Endothelial cell of umbilical vein (primary cell): ENCODE results near the gene TMEM181. TPM values are rescaled to one million over a fixed set of nuclear protein-coding genes. Genes with fewer than 3 reads are reported as not detected.
A peak's percentile ranks its signal among the peaks of the same experiment; 100 is the strongest.
"Not testable (repeated sequence)": the region's sequence is repeated elsewhere in the genome, so short reads cannot be mapped to it uniquely, and the experiment has no call there.

Experiments
- BruUV-seq: library from RNA; stranded (reverse); fragments of 400-500 nt; replicated peaks from 2 replicates; lab custom pipeline; 2021; lab: Mats Ljungman, UMichigan
- CTCF ChIA-PET: fragments of 300-600, 350-600 bp; sonication (Branson Sonifier 250); formaldehyde crosslinking; loops from one replicate; lab custom pipeline; 2021; ENCODE audit warnings: antibody characterized with exemption, inconsistent platforms; lab: Charles Lee
- POLR2A ChIA-PET: fragments of 300-600, 350-600 bp; sonication (Branson Sonifier 250); formaldehyde crosslinking; loops from one replicate; lab custom pipeline; 2021; ENCODE audit warnings: antibody characterized with exemption, inconsistent platforms; lab: Charles Lee
- DNase-seq: peaks from one replicate; pipeline ENCODE4 v3.0.0-alpha.2; 2011; ENCODE audit warnings: low read depth, low spot score
- FAIRE-seq: peaks from 2 replicates; lab custom pipeline; 2011; peaks lifted over from hg19 to GRCh38; lab: Jason Lieb, UNC
- H2AFZ ChIP-seq: 2 replicates; pipeline ENCODE4 v1.6.0; 2012; ENCODE audit warnings: low read depth, low read length, control low read depth, inconsistent platforms
- H3K27ac ChIP-seq: 2 replicates; pipeline ENCODE4 v1.5.1; 2011; ENCODE audit warnings: low read depth, mild to moderate bottlenecking, control low read depth, low read length, moderate library complexity; ENCODE audit not compliant: insufficient read depth
- H3K27me3 ChIP-seq, 2 experiments: 2 replicates each; pipeline versions ENCODE4 v1.6.0 to v1.6.1; 2011; ENCODE audit warnings: low read length in 2 of 2, mixed read lengths in 1 of 2; ENCODE audit not compliant: control insufficient read depth in 2 of 2, insufficient read depth in 2 of 2
- H3K36me3 ChIP-seq, 2 experiments: 2 replicates in 1 of 2; 3 replicates in 1 of 2; pipeline ENCODE4 v1.5.1; 2011; ENCODE audit warnings: low read length in 2 of 2, mild to moderate bottlenecking in 1 of 2, moderate library complexity in 1 of 2; ENCODE audit not compliant: control insufficient read depth in 2 of 2, insufficient read depth in 2 of 2; ENCODE audit errors: extremely low read depth in 1 of 2
- H3K4me1 ChIP-seq: 3 replicates; pipeline ENCODE4 v1.5.1; 2011; ENCODE audit warnings: mild to moderate bottlenecking, low read length; ENCODE audit not compliant: control insufficient read depth, insufficient read depth; ENCODE audit errors: extremely low read depth
- H3K4me2 ChIP-seq: 2 replicates; pipeline ENCODE4 v1.6.1; 2011; ENCODE audit warnings: low read length, control low read depth, mixed read lengths; ENCODE audit not compliant: insufficient read depth
- H3K4me3 ChIP-seq, 3 experiments: fragments of 200-600 bp in 1 of 3; sonication (generic), shearing (Covaris generic) in 1 of 3; replicated peaks in 1 of 3; 2 replicates each; pipeline ENCODE4 v1.5.1; 2011 to 2016; ENCODE audit warnings: control low read depth in 3 of 3, low read length in 3 of 3, mild to moderate bottlenecking in 2 of 3, inconsistent platforms in 1 of 3, low read depth in 1 of 3, moderate library complexity in 1 of 3; ENCODE audit not compliant: insufficient read depth in 1 of 3
- H3K79me2 ChIP-seq: 2 replicates; pipeline ENCODE4 v1.6.0; 2012; ENCODE audit warnings: low read length, inconsistent platforms; ENCODE audit not compliant: control insufficient read depth, insufficient read depth
- H3K9ac ChIP-seq: replicated peaks from 2 replicates; pipeline ENCODE3; 2011; ENCODE audit warnings: low read length, control low read depth; ENCODE audit not compliant: insufficient read depth; ENCODE audit errors: extremely low read depth
- H3K9me1 ChIP-seq: replicated peaks from 3 replicates; pipeline ENCODE4 v1.6.0; 2011; ENCODE audit warnings: mild to moderate bottlenecking, low read length; ENCODE audit not compliant: control insufficient read depth, insufficient read depth; ENCODE audit errors: extremely low read depth
- H3K9me3 ChIP-seq: replicated peaks from 2 replicates; pipeline ENCODE4 v1.5.1; 2012; ENCODE audit warnings: low read length, inconsistent platforms; ENCODE audit not compliant: control insufficient read depth, insufficient read depth
- H4K20me1 ChIP-seq: replicated peaks from 2 replicates; pipeline ENCODE3; 2011; ENCODE audit warnings: mild to moderate bottlenecking, low read length; ENCODE audit not compliant: control insufficient read depth, insufficient read depth; ENCODE audit errors: extremely low read depth
- JUN ChIP-seq: IDR thresholded peaks from 2 replicates; pipeline ENCODE4 v1.6.1; 2011; ENCODE audit warnings: borderline replicate concordance, low read depth; ENCODE audit not compliant: insufficient read length, insufficient read depth
- dilution Hi-C: fragments of 300-500 bp; cut with MboI; formaldehyde crosslinking; loops from one replicate; pipeline ENCODE4 v1.15.0; 2019; ENCODE audit warnings: low sequenced_read_pairs; ENCODE audit not compliant: extremely low pct_ligation_motif_present
- intact Hi-C: fragments of 100-400 bp; cut with micrococcal nuclease; formaldehyde crosslinking; loops from one replicate; pipeline ENCODE4 v1.10.0; 2022
- polyA plus RNA-seq, 4 experiments: library from polyadenylated mRNA; depleted of rRNA in 3 of 4; stranded (reverse) in 3 of 4; unstranded in 1 of 4; fragments of >200 nt; gene quantifications; 2 replicates each; pipeline versions ENCODE4 v1.2.1 to v1.2.3, GENCODE V29; 2011 to 2012; ENCODE audit warnings: missing spikeins in 1 of 4
- total RNA-seq: library from RNA; stranded (reverse); gene quantifications from 2 replicates; pipeline ENCODE4 v1.2.3, GENCODE V29; 2021

The TMEM181 gene
- total and polyA plus RNA-seq, 2 donors (not counting 3 experiments of a cell fraction or from before 2014, with no cell fraction given): 21.7 to 33.5 TPM

GRCh38 chr6:158611541-158612370 is 51.9 kb downstream of the TMEM181 start:
- BruUV-seq: no TSS peak
- intact Hi-C loops (no loop called here), dilution Hi-C loops (no loop called here)
- CTCF ChIA-PET: interaction anchor here (0.8 to 1.1 kb wide), 3 partner anchors 80 to 397 kb away, joined by 3 read pairs; no protein-coding TSS in a partner anchor
- Histone ChIP-seq H3K36me3 (peaks cover 11 to 31% of the 10 kb centered on the region in 2 experiments), H2AFZ (no peak overlapping the region), H3K27me3 (no peaks in the 10 kb centered on the region), H3K9me3 (no peaks in the 10 kb centered on the region), H4K20me1 (no peaks in the 10 kb centered on the region), H3K4me1 (no peaks in the 10 kb centered on the region), H3K27ac (no peak overlapping the region), H3K79me2 (no peaks in the 10 kb centered on the region), H3K4me3 (no peak overlapping the region), H3K9me1 (no peaks in the 10 kb centered on the region), H3K9ac (no peak overlapping the region), H3K4me2 (no peak overlapping the region)
- no peak for TF ChIP-seq JUN
- no peak for DNase-seq
- FAIRE-seq: no peak
- POLR2A ChIA-PET: no interaction called here

DNA sequence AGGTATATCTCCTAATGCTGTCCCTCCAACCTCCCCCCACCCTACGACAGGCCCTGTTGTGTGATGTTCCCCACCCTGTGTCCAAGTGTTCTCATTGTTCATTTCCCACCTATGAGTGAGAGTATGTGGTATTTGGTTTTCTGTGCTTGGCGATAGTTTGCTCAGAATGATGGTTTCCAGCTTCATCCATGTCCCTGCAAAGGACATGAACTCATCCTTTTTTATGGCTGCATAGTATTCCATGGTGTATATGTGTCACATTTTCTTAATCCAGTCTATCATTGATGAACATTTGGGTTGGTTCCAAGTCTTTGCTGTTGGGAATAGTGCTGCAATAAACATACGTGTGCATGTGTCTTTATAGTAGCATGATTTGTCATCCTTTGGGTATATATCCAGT is 54.7 kb downstream of the TMEM181 start:
- H3K27ac ChIP-seq, H3K4me2 ChIP-seq, BruUV-seq, H3K9me3 ChIP-seq, H3K9me1 ChIP-seq, intact Hi-C loops, POLR2A ChIA-PET, FAIRE-seq, H3K27me3 ChIP-seq, dilution Hi-C loops, H3K4me1 ChIP-seq, H4K20me1 ChIP-seq, H2AFZ ChIP-seq, DNase-seq, H3K79me2 ChIP-seq, H3K4me3 ChIP-seq, H3K9ac ChIP-seq, CTCF ChIA-PET: not testable (repeated sequence)
- peaks cover 11 to 12% of the 10 kb centered on the region in 2 experiments for H3K36me3 ChIP-seq

- BruUV-seq, dilution Hi-C loops, H3K36me3 ChIP-seq, H3K27me3 ChIP-seq, H3K4me1 ChIP-seq, H2AFZ ChIP-seq, H3K9me3 ChIP-seq, H3K4me3 ChIP-seq, H3K79me2 ChIP-seq, H3K9ac ChIP-seq, H3K27ac ChIP-seq, POLR2A ChIA-PET, H3K4me2 ChIP-seq, DNase-seq, H3K9me1 ChIP-seq, H4K20me1 ChIP-seq, intact Hi-C loops: not testable (repeated sequence)
- CTCF ChIA-PET: interaction anchor here (1.6 kb wide), 1 partner anchor 73 kb away, joined by 3 read pairs; no protein-coding TSS in a partner anchor
- peak; percentile 28 for FAIRE-seq
Observed at GRCh38 chr6:158618289-158618688, 58.4 kb downstream of the TMEM181 start.
